K562 (cell line): ENCODE measurements around the gene GPR25. TPM values are rescaled to one million over a fixed set of nuclear protein-coding genes. Genes with fewer than 3 reads are reported as not detected.

ENCODE experiments used
- ATAC-seq: fragments of 200-7000 bp; cut with Tn5 transposase; 3 replicates; pipeline ENCODE4 v1.9.1; 2020; ENCODE audit warnings: moderate library complexity
- BruUV-seq: library from RNA; stranded (reverse); fragments of 400-500 nt; replicated peaks from 2 replicates; lab custom pipeline; 2021; lab: Mats Ljungman, UMichigan
- CTCF ChIA-PET: fragments of 300-600 bp; formaldehyde crosslinking; extraction: SDS; loops from one replicate; lab custom pipeline; 2021; ENCODE audit warnings: low intra/inter-chr PET ratio; lab: Yijun Ruan, JAX
- POLR2A ChIA-PET: fragments of 300-600, 350-650 bp; sonication (Branson Sonifier 250); formaldehyde crosslinking; extraction: SDS; loops from one replicate; lab custom pipeline; 2021; ENCODE audit warnings: antibody characterized with exemption, inconsistent platforms; lab: Yijun Ruan, JAX
- DNase-seq, 4 experiments: peaks; one replicate each; pipeline versions ENCODE4 v3.0.0 to v3.0.0-alpha.2; 2011 to 2018; ENCODE audit warnings: low spot score in 3 of 4, mixed read lengths in 3 of 4; ENCODE audit errors: extremely low read depth in 1 of 4
- FAIRE-seq: peaks from 2 replicates; lab custom pipeline; 2011; peaks lifted over from hg19 to GRCh38; lab: Jason Lieb, UNC
- H2AFZ ChIP-seq: 2 replicates; pipeline ENCODE4 v1.6.0; 2011; ENCODE audit warnings: low read depth, low read length, control low read depth, inconsistent platforms
- H3K27ac ChIP-seq: fragments of 200-600 bp; 3 replicates; pipeline ENCODE4 v1.8.0; 2011; ENCODE audit warnings: low read depth, mild to moderate bottlenecking, control low read depth, inconsistent platforms, low read length, moderate library complexity, mixed read lengths; ENCODE audit errors: extremely low read depth
- H3K27me3 ChIP-seq, 2 experiments: fragments of 300-600 bp in 1 of 2; 2 replicates in 1 of 2; 3 replicates in 1 of 2; pipeline versions ENCODE4 v1.6.0 to v1.8.0; 2011; ENCODE audit warnings: inconsistent platforms in 2 of 2, low read length in 2 of 2, mild to moderate bottlenecking in 1 of 2, mixed read lengths in 1 of 2, moderate library complexity in 1 of 2; ENCODE audit not compliant: control insufficient read depth in 2 of 2, insufficient read depth in 2 of 2
- H3K36me3 ChIP-seq: fragments of 300-600 bp; 3 replicates; pipeline ENCODE4 v1.8.0; 2011; ENCODE audit warnings: mild to moderate bottlenecking, low read length, inconsistent platforms; ENCODE audit not compliant: control insufficient read depth, insufficient read depth
- H3K4me1 ChIP-seq, 2 experiments: fragments of 200-600 bp in 1 of 2; replicated peaks in 1 of 2; 2 replicates in 1 of 2; 3 replicates in 1 of 2; pipeline versions ENCODE4 v1.5.1 to v1.8.0; 2011; ENCODE audit warnings: inconsistent platforms in 2 of 2, low read length in 2 of 2, mild to moderate bottlenecking in 1 of 2, mixed read lengths in 1 of 2, moderate library complexity in 1 of 2; ENCODE audit not compliant: control insufficient read depth in 2 of 2, insufficient read depth in 2 of 2
- H3K4me2 ChIP-seq: 2 replicates; pipeline ENCODE4 v1.6.1; 2011; ENCODE audit warnings: low read length, control low read depth, inconsistent platforms, mixed read lengths; ENCODE audit not compliant: insufficient read depth
- H3K4me3 ChIP-seq: fragments of 200-600 bp; sonication (generic), shearing (Covaris generic); 2 replicates; pipeline ENCODE4 v1.5.1; 2016; ENCODE audit warnings: control low read depth, inconsistent platforms
- H3K79me2 ChIP-seq: fragments of 200-600 bp; 3 replicates; pipeline ENCODE4 v1.8.0; 2011; ENCODE audit warnings: low read length, inconsistent platforms; ENCODE audit not compliant: control insufficient read depth, insufficient read depth
- H3K9ac ChIP-seq, 2 experiments: 2 replicates each; pipeline versions ENCODE4 v1.6.0 to v1.6.1; 2011; ENCODE audit warnings: low read depth in 2 of 2, low read length in 2 of 2, control low read depth in 1 of 2, inconsistent platforms in 1 of 2, mild to moderate bottlenecking in 1 of 2, mixed read lengths in 1 of 2; ENCODE audit not compliant: insufficient read depth in 1 of 2
- H3K9me1 ChIP-seq: one replicate; pipeline ENCODE4 v1.6.0; 2011; ENCODE audit warnings: inconsistent platforms, mild to moderate bottlenecking, low read length, moderate library complexity; ENCODE audit not compliant: control insufficient read depth, insufficient read depth
- H3K9me3 ChIP-seq: replicated peaks from 2 replicates; pipeline ENCODE4 v1.5.1; 2011; ENCODE audit warnings: low read depth, low read length, inconsistent platforms; ENCODE audit not compliant: control insufficient read depth, insufficient read depth
- H4K20me1 ChIP-seq: replicated peaks from 2 replicates; pipeline ENCODE4 v1.6.1; 2011; ENCODE audit warnings: low read length, inconsistent platforms, mixed read lengths; ENCODE audit not compliant: control insufficient read depth, insufficient read depth
- TBP ChIP-seq: optimal IDR thresholded peaks from 2 replicates; pipeline ENCODE3; 2011; ENCODE audit warnings: low read depth, low read length, improper control_type of control experiment
- ZBTB33 ChIP-seq: sonication (generic); formaldehyde crosslinking; IDR thresholded peaks from 2 replicates; pipeline ENCODE4 v1.8.1; 2023; ENCODE audit warnings: mild to moderate bottlenecking, missing genetic modification reagents
- WGBS: fragments of 100-300 bp; shearing (Covaris generic); methylation state at CpG from one replicate; pipeline ENCODE4 v1.1.6; 2016; ENCODE audit warnings: low coverage, mixed read lengths; ENCODE audit not compliant: insufficient coverage; ENCODE audit errors: missing lambda C conversion rate; 5-methylcytosine and 5-hydroxymethylcytosine counted together
- in situ Hi-C: fragments of 300-500 bp; cut with MboI; formaldehyde crosslinking; loops from 4 replicates; pipeline ENCODE4 v1.15.0; 2018; ENCODE audit warnings: inconsistent platforms, mixed read lengths
- intact Hi-C: fragments of 100-400 bp; cut with micrococcal nuclease; formaldehyde crosslinking; loops from 2 replicates; pipeline ENCODE4 v1.14.2; 2022
- polyA plus RNA-seq, 8 experiments: library from polyadenylated mRNA; depleted of rRNA in 4 of 8; stranded (reverse) in 5 of 8; unstranded in 3 of 8; fragments of >200 nt; fragmentation: Nextera tagmentation in 2 of 8; fragmentation: Illumina TruSeq in 1 of 8; extraction: Ambion mirVana in 2 of 8; extraction: Trizol in 1 of 8; gene quantifications; 2 replicates each; pipeline versions ENCODE4 v1.2.1 to v1.2.3, GENCODE V29; 2011 to 2014; ENCODE audit warnings: inconsistent platforms in 1 of 8, missing spikeins in 1 of 8
- total RNA-seq, 7 experiments: library from RNA; depleted of rRNA in 6 of 7; stranded (reverse); fragments of >200 nt in 6 of 7; fragmentation: Illumina TruSeq in 2 of 7; extraction: Trizol in 2 of 7; gene quantifications; 2 replicates each; pipeline versions ENCODE4 v1.2.1 to v1.2.3, GENCODE V29; 2011 to 2021; ENCODE audit warnings: low replicate concordance in 1 of 7

Gene GPR25
- total and polyA plus RNA-seq, 9 of the 15 experiments (the other 6 are each of a cell fraction or from before 2014, with no cell fraction given): not detected

- H3K4me3 ChIP-seq: no peak overlapping the region
- intact Hi-C loops (no loop called here), in situ Hi-C loops (no loop called here)
- 39% methylated on average over 47 of the region's 61 CpGs for WGBS
- H3K4me1 ChIP-seq: peaks cover 0 to 14% of the 10 kb centered on the region in 2 experiments; a peak in 1 of 5 replicates
- CTCF ChIA-PET: no interaction called here
- no TSS peak for BruUV-seq
- peaks cover 65 to 74% of the 10 kb centered on the region in 2 experiments for H3K27me3 ChIP-seq
- no peak overlapping the region for H3K4me2 ChIP-seq
- FAIRE-seq: no peak
- no peaks in the 10 kb centered on the region for H3K9me1 ChIP-seq
- ATAC-seq: no peak
- H4K20me1 ChIP-seq: 0 out of 2 replicates have a peak, but pooled peaks cover 7% of the 10 kb centered on the region
- H2AFZ ChIP-seq: no peak overlapping the region
- DNase-seq: no peak
- POLR2A ChIA-PET: no interaction called here
- TF ChIP-seq ZBTB33 (CRISPR knock-in tag) (0 out of 2 replicates have a peak, but pooled peaks have one; percentile 7), TBP (no peak)
- H3K36me3 ChIP-seq: no peaks in the 10 kb centered on the region
- no peaks in the 10 kb centered on the region for H3K79me2 ChIP-seq
- H3K9ac ChIP-seq: no peak overlapping the region
- H3K27ac ChIP-seq: no peak overlapping the region
- no peaks in the 10 kb centered on the region for H3K9me3 ChIP-seq
Measured at GRCh38 chr1:200873116-200873670, 412 bp downstream of the GPR25 start.
